ENCODE measurements around the gene ZNF227. TPM values are rescaled to one million over a fixed set of nuclear protein-coding genes. Genes with fewer than 3 reads are reported as not detected.

The ZNF227 gene
- total RNA-seq, 1 experiment from 2014 or later: 22.6 TPM

DNA sequence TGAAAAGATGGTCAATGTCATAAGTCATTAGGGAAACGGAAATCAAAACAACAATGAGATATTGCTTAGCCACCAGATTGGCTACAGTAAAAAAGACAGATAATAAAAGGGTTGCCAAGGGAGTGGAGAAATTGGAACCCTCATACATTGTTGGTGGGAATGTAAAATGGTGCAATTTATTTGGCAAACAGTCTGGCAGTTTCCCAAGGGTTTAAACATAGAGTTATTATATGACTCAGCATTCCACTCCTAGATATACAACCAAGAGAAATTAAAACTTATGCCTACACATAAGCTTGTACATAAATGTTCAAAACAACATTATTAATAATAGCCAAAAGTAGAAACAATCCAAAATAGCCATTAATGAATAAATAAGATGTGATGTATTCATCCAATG is 9.9 kb upstream of the ZNF227 start:
- no peak overlapping the region for H4K8ac ChIP-seq (replicated peaks; ENCODE audit: insufficient read length, low read depth, low read length)
- no CpG with 5 or more reads among the region's 1 CpG for WGBS (ENCODE audit: extremely low coverage, insufficient read length, low lambda C conversion rate)
- no peak overlapping the region for H3K9ac ChIP-seq (ENCODE audit: extremely low read depth, insufficient read length, low read length)
- H3K18ac ChIP-seq (ENCODE audit: insufficient read length, low read depth, low read length): no peak overlapping the region
- no peak overlapping the region for H2BK5ac ChIP-seq (ENCODE audit: insufficient read length, low read length)
- H3K4me1 Mint-ChIP-seq: peaks cover 2 to 3% of the 10 kb centered on the region in 2 experiments; a peak in 3 of 4 replicates
- H2BK120ac ChIP-seq (ENCODE audit: low read depth, low read length, poor library complexity, severe bottlenecking): no peak overlapping the region
- H3K4me2 ChIP-seq (ENCODE audit: insufficient read depth, insufficient read length, low read length): no peak overlapping the region
- no peak overlapping the region for H3K4ac ChIP-seq (ENCODE audit: low read depth, low read length)
- no peak overlapping the region for H3K56ac ChIP-seq (ENCODE audit: insufficient read length, low read depth, low read length)
- no peak overlapping the region for H3K23ac ChIP-seq (ENCODE audit: insufficient read length, low read depth, low read length)
- H2BK15ac ChIP-seq (ENCODE audit: low read depth, low read length): no peak overlapping the region
- no peaks in the 10 kb centered on the region for H4K20me1 ChIP-seq (ENCODE audit: control insufficient read depth, insufficient read depth, insufficient read length)
- H3K79me2 ChIP-seq (ENCODE audit: insufficient read depth, low read length): no peaks in the 10 kb centered on the region
- TF ChIP-seq, protein P1, sequence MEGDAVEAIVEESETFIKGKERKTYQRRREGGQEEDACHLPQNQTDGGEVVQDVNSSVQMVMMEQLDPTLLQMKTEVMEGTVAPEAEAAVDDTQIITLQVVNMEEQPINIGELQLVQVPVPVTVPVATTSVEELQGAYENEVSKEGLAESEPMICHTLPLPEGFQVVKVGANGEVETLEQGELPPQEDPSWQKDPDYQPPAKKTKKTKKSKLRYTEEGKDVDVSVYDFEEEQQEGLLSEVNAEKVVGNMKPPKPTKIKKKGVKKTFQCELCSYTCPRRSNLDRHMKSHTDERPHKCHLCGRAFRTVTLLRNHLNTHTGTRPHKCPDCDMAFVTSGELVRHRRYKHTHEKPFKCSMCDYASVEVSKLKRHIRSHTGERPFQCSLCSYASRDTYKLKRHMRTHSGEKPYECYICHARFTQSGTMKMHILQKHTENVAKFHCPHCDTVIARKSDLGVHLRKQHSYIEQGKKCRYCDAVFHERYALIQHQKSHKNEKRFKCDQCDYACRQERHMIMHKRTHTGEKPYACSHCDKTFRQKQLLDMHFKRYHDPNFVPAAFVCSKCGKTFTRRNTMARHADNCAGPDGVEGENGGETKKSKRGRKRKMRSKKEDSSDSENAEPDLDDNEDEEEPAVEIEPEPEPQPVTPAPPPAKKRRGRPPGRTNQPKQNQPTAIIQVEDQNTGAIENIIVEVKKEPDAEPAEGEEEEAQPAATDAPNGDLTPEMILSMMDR (conservative IDR thresholded peaks at IDR 0.05): no peak
- H2AK5ac ChIP-seq (ENCODE audit: insufficient read length, low read length): no peak overlapping the region
- H3K9me3 ChIP-seq (ENCODE audit: control insufficient read depth, low read depth, low read length): no peaks in the 10 kb centered on the region
- no peak for DNase-seq
- no peak overlapping the region for H2AFZ ChIP-seq (ENCODE audit: low read length)
- H3K27ac ChIP-seq (ENCODE audit: insufficient read length, low read depth, low read length): no peak overlapping the region
- H3K4me1 ChIP-seq (ENCODE audit: insufficient read depth, low read length): no peaks in the 10 kb centered on the region
- no peak overlapping the region for H4K91ac ChIP-seq (ENCODE audit: insufficient read length, low read depth, low read length)
- no peaks in the 10 kb centered on the region for H3K79me1 ChIP-seq (ENCODE audit: insufficient read depth, low read depth, low read length, poor library complexity, severe bottlenecking)
- H3K27me3 ChIP-seq (ENCODE audit: insufficient read depth, low read length): no peaks in the 10 kb centered on the region
- no peaks in the 10 kb centered on the region for H3K23me2 ChIP-seq (ENCODE audit: insufficient read length, low read depth, low read length, poor library complexity, severe bottlenecking)
- no peak overlapping the region for H2BK20ac ChIP-seq (ENCODE audit: low read depth, low read length, poor library complexity, severe bottlenecking)
- no peak overlapping the region for H2BK12ac ChIP-seq (ENCODE audit: insufficient read length, low read depth, low read length)
- peaks cover 19% of the 10 kb centered on the region for H3K27me3 Mint-ChIP-seq (ENCODE audit: low read depth)
- H3K36me3 Mint-ChIP-seq (ENCODE audit: insufficient read depth in 1 of 3, low read depth in 3 of 3): peaks cover 3 to 5% (median 4%) of the 10 kb centered on the region in 3 experiments; a peak in 6 of 7 replicates
- no peak overlapping the region; a peak in 1 of 5 replicates for H3K4me3 Mint-ChIP-seq
- no peak overlapping the region for H3K14ac ChIP-seq (ENCODE audit: insufficient read depth, low read length)
- no peak overlapping the region for H3K27ac Mint-ChIP-seq
- peaks cover 45 to 53% of the 10 kb centered on the region in 2 experiments for H3K9me3 Mint-ChIP-seq
- H3T11ph ChIP-seq (ENCODE audit: low read length): no peak overlapping the region
- H4K5ac ChIP-seq (ENCODE audit: insufficient read length, low read depth, low read length): no peak overlapping the region

Measured in H9 (cell line).